Nucleus accumbens (tissue), 56 donors: Measurements from ENCODE around the gene HDAC5.
A peak's percentile ranks its signal among the peaks of the same experiment; 100 is the strongest.
"Not testable (repeated sequence)": the region's sequence is repeated elsewhere in the genome, so short reads cannot be mapped to it uniquely, and the experiment has no call there.

Experiments used
- DNase-seq, 56 donors: peaks; one replicate each; lab custom pipeline; 2025; lab: John Stamatoyannopoulos, UW

The HDAC5 gene

DNA sequence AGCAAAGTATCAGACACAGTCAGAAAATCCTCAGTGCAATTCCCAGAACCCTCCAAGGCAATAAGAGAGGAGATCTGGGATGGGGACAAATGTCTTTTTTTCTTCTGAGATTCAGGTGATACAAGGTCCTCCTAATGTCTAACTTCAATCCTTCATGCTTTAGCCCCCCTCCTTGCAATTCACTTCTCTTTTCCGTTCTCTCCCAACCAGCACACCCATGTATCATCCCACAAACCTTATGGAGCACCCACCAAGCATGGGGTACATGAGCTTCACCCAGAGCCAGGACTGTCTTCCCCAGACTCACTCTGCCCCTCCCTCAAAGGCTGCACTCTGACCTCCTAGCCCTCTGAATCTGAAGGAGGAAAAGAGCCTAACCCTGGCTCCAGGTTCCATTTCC is 10.1 kb downstream of the HDAC5 start:
- no peak for DNase-seq

DNA sequence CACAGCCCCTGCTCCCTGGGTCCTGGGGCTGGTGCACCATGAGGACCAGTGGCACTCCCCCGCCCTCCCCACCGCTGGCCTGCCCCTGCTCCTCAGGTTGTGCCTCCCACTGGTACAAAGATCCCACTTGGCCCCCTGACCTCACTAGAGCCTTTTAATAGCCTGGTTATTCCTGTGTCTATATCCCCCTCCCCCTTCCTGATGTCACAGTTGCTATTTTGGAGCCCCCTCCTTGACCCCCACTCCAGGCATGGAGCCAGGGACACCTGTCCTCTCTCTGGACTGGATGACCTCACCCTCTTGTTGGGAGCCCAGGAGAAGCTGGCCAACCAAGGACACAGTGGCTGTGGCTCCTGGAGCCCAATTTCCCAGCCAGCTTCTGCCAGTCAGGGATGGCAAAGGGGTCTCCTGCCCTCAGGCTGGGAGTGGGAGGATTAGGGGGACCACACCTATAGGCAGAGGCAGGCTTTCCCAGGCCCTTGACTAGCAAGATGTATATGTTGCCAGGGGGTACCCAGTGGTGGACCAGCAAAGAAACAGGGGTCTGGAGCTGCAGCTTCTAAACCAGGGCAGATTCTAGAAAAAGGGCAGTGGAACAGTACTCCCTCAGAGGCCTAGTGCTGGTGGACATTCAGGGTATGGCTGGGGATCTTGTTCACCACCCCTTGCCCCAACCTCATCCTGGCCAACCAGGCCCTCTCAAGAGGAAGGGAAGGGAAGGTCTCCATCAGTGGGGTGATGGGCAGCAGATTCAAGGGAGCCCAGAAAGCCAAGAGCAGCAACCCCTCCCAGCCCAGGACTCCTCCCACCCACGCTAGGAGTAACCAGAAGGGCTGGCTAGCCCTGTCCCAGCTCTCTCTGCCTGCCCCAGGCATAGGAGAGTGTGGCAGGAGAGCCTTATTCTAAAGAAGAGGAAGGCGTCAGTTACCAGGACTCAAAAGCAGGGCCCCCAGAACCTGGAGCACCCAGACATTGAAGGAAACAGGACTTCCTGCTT is 10.9 kb downstream of the HDAC5 start:
- peak in 1 of 56 donors; percentile 24 for DNase-seq

DNA sequence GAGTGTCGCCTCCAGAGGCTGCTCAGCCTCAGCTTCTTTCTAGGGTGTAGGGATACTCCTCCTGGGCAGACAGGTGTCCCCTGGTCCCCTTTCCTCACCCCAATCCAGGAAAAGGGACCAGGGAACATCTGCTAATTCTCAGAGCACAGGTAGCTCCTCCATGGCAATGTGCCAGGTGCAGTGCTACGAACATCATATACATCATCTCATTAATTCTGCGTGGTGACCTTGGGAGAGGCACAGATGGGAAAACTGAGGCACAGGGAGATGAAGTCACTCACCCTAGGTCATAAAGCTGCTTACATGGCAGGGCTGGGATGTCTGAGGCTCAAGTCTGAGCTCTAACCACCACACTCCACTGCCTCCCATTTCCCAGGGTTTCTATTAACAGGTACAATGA is 11.7 kb downstream of the HDAC5 start:
- DNase-seq: peak in 1 of 56 donors; percentile 18

DNA sequence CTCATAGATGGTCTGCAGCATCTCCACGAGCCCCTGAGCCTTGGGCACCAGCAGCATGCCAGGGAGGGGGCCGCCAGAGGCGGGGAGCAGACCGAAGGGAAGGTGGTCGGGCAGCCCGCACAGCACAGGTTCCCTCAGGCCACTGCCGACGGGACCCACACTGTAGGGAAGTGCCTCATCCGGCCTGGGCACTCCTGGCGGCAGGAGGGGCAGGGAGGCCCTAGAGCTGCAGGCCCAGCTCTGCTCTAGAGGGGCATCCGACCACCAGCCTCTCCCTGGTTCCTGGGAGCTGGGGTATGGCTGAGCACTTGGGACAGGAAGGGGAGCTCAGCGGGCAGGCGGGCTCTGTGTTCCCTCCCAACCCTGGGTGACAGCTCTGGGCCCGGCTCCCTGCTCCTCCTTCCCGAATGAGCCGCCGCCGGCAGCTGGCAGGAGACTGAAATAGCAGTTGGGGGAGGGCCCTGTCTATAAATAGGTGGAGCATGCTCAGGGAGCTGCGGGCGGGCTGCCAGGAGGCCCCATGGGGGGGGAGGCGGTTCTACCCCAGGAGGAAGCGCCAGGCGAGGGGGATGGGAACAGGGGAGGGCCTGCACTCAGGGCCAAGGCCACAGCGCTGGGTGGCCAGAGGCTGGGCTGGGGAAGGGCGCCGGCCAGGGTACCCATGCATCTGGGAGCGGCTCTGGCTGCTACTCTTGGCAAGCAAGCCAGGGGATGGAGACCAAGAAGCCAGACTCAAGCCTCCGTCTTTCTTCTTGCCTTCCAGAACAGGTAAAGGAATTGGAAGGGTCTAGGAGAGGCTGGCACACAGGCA is 12.4 kb downstream of the HDAC5 start:
- DNase-seq: peak; percentile 65 to 99 (median 97)

DNA sequence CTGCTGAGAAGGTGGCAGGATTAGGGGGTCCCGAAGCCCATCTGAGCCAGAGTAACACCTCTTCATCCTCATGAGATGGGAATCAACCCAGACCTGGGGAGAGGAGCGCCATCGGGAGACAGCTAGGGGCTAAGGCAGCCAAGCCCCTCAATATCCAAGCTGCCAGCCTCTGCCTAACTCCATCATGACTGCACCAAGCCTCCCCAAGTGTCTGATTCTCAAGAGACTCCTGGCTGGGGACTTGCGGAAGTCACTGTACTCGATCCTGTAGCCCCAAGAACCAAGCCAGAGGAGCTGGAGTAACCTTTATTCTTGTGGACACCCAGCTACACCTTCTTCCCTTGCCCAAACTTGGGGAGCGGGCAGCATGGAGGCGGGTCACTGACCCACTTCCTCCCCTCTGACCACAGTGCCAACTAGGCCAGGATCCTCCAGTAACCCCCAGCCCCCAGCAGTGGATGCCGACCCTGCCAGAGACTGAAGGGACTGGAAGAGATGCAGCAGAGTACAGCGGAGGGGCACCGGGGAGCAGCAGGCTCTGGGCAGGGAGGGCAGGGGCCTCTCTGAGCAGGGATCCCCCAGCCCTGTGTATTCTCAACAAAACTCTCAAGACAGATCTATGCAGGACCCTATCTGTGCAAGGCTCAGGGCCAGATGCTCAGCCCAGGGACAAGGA is 13.3 kb downstream of the HDAC5 start:
- peak in 1 of 56 donors; percentile 16 for DNase-seq

DNA sequence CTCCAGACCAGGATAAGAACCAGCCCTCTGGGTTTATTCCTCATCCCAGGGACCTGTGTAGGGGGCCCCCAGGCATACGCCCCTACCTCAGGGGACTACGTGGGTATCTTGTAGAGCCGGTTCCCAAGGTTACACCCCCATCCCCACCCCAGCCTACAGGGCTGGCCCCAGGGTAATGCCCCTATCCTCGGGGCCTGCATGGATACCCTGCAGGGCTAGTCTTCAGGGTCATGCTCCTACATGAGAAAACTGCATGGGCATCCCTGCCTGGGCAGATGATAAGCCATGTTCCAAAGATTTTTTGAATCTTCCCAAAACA is 14.2 kb downstream of the HDAC5 start:
- no peak for DNase-seq

DNA sequence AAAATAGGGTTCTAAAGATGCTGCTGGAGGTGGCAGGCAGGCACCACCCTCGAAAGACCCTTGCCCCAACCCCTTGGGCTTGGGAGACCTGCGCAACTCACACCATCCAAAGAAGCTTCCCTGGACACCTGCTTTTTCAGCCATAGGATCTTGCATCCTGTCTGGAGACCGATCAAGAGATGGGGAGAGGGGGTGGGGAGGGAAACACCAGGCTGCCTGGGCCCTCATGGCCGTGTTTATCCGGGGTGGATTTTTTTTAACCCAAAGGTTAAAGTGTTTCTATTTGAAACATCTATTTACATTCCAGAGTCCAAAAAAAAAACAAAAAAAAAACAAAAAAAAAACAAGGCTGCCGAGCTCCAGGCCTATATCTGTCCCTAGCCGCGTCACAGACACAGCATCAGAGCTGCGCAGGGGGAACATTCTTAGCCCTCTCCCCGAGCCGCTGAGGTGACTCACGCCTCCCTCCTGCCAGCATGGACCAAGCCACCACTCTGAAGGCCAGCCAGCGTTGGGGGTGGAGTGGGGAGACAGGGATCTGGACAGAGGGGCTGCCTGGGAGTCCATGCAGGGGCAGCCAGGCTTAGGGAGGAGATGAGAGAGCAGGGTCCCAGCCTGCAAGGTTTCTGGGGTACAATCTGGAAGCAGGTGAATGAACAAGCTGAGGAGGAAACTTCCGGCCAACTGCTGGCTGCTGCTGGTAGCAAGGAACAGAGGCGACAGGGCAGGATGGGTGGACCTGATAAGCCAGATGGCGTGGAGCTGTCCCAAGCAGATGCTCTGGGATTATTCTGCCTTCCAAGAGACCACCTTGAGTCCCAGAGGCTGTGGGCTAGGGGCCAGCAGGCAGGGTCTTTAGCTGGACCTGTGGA is 14.8 kb downstream of the HDAC5 start:
- DNase-seq: peak in 17 of 56 donors; percentile 9 to 76 (median 31)

DNA sequence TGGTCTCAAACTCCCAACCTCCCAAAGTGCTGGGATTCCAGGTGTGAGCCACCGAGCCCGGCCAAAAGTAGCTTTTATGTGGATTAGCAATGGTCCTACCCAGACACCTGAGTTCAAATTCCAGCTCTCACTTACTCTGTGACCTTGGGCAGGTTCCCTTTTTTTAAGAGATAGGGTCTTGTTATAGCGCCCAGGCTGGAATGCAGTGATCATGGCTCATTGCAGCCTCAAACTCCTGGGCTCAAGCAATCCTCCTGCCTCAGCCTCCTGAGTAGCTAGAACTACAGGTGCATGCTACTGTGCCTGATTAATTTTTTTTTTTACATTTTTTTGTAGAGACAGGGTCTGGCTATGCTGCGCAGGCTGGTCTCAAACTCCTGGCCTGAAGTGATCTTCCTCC is 16.6 kb downstream of the HDAC5 start:
- DNase-seq: no peak

DNA sequence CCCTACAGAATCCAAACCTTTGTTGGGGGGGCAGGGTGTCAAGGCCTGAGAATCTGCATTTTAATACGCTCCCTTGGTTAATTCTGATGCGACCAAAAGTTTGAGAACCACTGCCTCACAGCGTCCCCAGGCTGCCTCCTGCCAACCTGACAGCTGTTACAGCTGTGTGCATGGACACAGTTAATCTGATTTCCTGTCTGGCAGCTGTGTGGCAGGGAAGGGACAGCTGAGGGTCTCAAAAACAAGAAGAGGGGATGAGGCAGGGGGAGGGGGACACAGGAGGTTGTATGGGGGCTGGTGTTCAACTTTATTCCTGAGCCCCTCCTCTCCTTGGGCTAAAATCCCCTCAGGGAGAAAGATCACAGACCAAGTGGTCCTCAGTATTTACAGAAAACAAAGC is 17.5 kb downstream of the HDAC5 start:
- no peak for DNase-seq

DNA sequence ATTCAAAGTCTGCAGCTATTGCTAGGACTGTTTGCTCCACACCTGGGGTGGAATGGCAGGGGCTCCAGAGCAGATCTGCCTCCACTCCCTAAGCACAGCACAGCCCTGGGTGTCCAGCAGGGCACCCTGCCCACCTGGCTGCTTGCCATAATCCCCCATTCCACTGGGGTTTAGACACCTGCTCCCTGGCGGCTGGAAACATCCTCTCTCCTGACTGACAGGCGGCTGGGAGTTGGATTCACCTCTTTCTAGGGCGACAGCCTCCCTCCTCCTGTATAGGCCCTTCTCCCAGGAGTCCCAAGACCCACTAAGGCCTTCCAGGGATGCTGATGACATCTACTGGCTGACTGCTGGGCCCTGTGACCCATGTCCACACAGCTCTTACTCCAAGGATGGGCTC is 18.0 kb downstream of the HDAC5 start:
- DNase-seq: no peak

DNA sequence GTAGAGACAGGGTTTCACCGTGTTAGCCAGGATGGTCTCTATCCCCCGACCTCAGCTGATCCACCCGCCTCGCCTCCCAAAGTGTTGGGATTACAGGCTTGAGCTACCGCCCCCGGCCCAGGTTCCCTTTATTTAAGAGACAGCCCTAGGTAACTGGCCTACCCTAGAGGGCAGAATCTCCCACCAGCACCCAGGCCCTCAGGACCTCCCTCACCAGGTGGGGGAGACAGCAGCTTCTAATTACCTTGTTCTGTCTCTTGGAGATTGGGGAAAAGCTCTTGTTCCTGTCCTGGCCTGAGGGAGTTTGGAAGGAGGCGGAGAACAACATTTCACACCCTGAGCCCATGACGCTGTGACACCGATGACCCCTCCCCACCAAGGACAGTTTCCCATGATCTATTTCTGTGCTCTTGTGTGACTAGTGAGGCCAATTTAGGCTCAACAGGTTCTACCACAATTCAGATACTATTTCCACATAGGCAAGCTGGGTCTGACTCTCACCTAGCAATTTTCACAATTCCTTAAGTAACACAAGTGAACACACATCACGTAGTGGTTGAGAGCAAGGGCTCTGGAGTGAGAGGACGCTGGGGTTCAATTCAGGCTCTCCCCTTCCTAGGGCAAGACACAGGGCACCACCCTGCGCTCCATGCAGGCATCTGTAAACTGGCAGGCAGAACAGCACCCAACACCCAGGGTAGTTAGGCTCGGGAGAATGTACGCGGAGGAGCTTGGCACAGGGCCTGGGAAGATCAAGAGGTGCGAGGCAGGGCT is 20.4 kb downstream of the HDAC5 start:
- no peak for DNase-seq

DNA sequence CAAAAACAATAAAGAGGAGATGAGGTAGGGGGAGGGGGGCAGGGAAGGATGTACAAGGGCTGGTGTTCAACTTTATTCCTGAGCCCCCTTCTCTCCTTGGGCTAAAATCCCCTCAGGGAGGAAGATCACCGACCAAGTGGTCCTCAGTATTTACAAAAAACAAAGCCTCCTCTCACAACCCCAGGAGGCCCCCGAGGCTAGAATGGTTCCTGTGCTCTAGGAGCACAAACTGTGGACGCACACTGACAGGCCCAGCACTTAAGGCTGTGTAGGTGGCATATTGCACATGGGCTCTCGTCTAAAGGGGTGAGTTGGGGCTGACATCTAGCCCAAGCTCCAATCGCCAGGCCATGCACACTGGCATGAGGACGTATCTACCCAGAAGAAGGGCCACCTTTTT is 21.6 kb downstream of the HDAC5 start:
- not testable (repeated sequence) for DNase-seq

DNA sequence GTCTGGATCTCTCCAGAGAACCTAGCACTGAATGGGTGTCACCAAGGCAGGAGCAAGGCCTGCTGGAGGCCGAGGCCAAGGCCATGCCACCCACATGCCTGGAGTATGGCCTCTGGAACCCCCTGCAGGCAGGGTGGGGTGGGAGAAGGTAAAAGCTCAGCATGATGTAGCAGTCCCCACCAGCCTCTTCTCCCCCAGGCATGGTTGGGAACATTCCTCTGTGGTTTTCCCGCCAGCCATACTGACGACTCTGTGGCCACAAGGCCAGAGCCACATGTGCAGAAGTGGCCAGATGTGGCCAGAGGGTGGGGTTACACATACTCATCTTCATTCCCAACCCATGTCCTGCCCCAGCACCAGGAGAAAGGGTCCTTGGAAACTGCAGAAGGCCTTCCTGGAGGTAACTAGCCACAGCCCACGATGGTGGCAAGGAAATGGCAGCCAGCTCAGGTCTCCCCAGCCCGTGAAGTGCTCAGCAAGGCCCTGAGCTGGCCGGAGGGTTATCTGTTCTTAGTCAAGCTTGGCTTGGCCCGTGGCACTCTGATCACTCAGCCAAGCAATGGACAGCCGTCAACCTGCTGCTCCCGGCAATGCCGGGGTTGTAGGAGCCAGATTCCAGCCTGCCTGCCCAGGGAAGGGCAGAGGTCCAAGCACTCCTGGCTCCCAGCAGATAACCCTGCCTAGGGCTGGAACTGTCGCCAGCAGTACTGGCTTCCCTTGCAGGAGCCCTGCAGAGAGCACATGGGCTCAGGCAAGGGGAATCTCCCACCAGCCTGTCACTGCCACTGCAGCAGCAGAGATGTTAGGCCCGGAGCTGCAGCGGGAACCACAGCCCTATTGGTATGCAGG is 26.1 kb downstream of the HDAC5 start:
- DNase-seq: peak in 11 of 56 donors; percentile 14 to 52 (median 38)

DNA sequence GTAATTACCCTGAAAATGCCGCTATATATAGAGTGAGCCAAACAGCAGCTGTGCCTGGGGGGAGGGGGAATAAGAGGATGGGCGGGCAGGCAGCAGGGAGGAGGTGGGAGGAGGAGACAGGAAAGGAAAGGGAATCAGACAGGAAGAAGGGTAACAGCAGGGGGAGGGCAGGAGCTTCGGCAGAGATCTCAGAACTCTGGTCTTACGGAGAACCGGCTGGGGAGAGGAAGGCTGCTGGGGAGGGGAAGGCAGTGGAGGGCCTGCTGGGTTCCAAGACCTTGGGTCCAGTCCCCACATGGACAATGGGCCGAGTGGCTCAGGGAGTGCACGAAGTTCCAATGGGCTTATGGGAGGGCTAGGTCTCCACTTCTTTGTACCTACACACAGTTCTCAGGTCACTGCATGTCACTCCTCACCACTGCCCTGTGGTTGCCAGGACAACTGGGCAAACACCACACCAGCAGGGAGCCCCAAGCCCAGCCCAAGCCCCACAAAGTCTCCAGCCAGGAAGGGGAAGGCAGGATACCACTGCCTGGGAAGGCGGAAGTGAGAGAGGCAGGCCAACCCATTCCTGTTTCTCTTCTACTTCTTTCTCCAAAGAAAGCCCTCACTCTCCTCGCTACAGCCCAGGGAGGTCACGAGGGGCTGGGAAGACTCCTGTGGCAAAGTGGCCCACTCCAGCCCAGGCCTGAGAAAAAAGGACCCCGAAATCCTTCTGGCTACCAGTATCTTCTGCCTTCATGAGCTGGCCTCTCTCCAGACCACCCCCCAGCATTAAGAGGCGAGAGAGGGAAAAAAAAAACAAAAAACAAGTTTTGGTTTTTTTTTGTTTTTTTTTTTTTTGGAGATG is 27.6 kb downstream of the HDAC5 start:
- DNase-seq: peak in 53 of 56 donors; percentile 15 to 84 (median 56)

DNA sequence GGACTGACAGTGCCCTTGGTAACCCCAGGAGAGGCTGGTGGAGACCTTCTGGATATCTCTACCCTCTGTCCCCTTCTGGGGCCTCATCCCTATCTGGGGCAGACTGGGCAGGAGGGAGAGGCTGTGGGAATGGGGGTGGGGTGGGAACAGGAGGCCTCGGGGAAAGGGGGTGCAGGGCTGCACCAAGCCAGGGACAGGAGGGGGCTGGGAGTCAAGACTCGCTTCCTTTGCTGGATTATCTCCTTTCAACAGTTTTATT is 28.1 kb downstream of the HDAC5 start:
- no peak for DNase-seq

DNA sequence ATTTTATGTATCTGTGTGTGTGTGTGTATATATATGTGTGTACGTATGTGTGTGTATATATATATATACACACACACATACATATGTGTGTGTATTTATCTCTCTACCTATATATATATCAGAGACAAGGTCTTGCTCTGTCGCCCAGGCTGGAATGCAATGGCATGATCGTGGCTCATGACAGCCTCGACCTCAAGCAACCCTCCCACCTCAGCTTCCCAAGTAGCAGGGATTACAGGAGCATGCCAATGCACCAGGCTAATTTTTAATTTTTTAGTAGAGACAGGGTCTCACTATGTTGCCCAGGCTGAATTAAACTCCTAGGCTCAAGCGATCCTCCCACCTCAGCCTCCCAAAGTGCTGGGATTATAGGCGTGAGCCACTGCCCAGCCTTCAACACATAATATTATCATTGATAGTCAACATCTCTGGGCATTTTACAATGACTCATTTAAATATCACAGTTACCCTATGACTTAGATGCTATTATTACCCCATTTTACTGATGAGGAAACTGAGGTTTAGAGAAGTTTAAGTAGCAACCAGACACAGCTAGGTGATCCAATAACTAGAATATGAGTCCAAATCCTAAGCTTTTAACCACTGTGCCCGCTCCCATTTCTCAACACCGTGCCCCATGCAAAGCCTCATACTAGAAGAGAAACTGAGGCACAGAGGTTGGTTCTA is 28.6 kb downstream of the HDAC5 start:
- DNase-seq: no peak
